DMS 273 treated with DMSO at 0.1 percent for 48 hours (cell line): Measurements from ENCODE around the gene MLX.

Source experiments
- DNase-seq: peaks from one replicate; lab custom pipeline; 2025; lab: John Stamatoyannopoulos, UW

MLX gene, protein sequence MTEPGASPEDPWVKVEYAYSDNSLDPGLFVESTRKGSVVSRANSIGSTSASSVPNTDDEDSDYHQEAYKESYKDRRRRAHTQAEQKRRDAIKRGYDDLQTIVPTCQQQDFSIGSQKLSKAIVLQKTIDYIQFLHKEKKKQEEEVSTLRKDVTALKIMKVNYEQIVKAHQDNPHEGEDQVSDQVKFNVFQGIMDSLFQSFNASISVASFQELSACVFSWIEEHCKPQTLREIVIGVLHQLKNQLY

DNA sequence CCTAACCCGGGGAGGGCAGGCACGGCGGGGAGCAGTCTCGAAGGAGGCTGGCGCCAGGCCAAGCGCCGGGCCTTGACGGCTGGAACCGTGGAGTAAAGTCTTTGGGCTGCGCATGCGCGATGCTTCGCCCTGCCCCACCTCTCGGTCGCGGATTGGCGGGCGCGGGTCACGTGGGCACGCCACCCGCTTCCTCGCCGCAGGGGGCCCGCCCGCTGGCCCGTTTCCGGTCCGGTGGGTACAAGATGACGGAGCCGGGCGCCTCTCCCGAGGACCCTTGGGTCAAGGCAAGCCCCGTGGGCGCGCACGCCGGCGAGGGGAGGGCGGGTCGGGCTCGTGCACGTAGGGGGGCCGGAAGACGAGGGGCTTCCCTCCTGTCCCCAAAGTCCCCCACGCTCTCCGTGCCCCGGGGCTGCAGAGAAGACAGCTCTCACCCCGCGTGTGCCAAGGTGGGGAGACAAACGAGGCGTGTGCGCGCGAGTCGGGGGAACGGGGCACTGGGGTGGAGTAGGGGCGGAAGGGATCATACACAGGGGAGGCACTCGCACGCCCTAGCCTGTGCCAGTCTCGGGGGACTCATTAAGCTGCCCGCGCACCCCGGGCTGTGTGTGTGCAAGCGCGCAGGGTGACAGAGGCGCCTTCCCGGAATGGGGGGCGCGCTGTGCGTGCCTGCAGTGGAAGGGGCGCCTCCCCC, at the start of gene MLX:
TSS of gene MLX (plus strand) at position 218 of the 691 bp plus-strand sequence. CDS start at position 243, 25 bp downstream.
- DNase-seq: peak; percentile 67

DNA sequence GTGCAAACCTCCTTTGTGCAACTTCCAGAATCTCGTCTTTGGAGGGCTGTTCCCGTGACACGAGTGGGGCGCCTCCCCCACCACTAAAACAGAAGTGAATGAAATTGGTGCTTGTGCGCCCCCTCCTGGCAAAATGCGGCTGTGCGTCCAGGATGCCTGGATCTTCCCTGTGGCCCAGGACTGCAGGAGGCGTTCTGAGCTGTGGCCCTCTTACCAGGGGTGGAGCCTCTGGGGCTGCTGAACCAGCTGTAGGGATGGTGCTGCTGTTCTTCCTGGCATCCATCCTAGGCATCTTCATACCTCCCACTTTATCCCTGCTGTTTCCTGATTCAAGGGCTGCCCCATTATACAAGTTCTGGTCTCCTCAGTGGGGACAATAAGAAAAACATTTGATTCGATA, 49.4 kb upstream of the MLX start:
- peak; percentile 77 for DNase-seq

DNA sequence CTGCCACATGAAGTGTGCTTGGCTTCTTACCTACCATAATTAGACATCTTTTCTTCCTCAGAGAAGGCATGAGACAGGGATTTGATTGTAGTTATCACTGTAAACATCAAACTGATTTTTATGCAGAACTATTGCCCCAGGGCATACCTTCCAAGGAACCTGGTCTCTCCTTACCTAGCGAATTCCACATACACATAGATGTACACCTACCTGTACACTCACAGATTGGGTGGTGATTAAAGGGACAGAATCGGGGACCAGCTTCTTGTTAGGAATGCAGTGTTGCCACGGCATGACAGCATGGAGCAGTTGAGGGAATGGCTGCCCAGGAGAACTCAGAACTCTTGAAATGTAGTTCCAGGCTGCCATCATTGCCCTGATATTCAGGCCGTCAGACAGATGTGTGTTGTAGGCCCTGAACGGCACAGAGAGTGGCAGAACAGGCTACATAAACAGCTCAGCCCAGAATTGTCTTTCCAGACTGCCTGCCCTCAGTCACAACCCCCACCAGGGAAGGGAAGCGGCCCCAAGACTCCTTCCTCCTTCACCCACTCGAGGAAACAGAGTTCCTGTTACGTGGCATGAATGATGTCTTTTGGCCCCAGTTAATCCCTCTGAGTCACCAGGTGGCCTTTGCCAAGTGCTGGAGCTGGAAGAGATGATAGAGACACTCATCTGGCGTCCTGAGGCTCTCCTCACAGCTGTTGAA, 48.7 kb upstream of the MLX start:
- DNase-seq: peak; percentile 43

DNA sequence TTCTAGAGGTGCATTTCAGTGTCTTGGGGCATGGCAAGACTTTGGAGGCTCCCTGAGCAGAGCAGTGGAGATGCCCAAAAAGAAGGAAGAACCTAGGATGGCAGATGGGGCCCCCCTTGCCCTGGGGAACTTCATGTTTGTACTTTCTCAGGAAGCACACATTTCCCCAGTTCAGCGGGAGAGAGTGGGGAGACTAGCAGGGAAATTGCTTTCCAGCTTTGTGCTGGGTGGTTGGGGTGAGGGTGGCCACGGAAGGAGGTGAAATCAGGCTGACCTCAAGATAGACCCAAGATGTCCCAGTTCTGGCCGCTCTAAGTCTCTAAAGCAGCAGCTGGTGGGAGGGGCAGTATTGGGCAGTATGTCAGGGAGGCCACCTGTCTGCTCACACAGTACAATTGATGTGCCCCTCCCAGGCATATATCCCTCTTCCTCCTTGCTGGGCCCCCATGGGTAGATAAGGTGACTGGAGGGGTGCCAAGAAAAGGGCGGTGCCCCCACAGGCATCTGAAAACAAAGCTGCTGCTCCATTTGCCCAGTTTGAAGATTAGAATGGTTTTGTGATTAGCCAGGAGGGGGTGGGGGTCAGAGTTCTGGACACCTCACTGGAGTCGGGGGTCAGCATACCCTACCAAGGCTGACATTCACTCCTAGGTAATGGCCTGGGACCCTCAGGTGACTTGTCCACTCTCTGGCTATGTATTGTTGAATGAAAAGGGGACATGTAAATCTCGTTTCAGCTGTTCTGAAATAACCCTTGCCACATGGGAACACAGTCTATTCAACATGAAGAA, 48.0 kb upstream of the MLX start:
- peak; percentile 81 for DNase-seq

DNA sequence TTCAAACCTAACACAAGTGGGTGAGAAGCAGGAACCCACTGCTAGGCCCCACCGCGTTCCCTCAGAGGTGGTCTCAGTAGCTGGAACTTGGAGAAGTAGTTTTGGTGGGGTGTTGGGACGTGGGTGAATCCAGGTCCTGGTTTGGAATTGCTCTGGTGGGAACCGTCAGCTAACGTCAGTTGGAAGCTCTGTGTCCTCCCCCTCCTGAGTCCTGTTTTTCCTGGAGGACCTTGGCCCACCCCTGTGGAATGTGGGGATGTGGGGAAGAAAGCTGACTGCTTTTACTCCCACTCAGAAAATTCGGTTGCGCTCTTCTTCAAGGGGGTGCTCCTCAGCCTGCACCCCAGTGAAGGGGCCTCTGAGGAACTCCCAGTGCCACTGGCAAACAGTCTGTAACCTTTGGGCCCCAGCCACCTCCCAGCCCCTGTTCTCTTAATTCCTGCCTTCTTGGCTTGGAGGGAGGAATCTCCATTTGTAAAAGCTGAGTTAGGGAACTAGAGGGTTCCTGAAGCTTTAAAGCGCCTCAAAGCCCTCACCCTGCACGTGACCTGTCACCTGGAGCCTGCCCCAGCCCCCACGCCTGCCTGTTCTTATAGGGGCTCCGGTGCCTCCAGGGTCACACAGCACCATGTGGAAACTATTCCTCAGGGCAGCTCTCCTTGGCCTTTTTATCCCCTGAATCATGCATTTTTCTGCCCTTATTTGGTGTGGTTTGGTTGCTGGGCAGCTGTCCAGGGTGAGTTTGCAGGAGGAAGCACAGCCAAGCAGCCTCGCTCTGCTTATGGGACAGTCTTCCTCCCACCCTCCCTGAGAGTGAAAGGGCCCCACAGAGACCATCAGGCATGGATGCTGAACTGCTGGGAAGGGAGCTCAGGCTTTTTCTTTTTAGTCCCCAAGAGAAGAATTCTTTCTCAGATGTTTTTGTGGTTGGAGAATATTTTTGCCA, 47.1 kb upstream of the MLX start:
- DNase-seq: peak; percentile 34

DNA sequence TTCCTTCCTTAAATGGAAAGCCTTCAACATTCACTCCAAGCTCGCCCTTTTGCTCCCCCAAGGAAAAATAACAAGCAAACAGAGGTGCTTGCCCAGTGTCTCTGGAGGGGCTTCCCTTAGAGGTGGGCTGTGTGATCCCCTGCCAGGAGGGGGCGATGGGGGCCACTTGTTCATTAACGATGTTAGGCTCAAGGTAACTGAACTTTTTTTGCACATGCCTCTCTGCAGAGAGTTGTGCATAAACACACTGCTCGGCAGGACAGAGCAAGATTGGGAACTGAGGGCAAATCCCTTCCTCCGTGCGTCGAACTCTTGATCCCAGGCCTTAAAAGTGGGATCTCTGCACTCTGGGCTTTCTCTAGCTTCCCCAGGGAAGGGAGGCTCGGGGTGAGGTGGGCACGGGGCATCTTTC, 46.4 kb upstream of the MLX start:
- DNase-seq: no peak

DNA sequence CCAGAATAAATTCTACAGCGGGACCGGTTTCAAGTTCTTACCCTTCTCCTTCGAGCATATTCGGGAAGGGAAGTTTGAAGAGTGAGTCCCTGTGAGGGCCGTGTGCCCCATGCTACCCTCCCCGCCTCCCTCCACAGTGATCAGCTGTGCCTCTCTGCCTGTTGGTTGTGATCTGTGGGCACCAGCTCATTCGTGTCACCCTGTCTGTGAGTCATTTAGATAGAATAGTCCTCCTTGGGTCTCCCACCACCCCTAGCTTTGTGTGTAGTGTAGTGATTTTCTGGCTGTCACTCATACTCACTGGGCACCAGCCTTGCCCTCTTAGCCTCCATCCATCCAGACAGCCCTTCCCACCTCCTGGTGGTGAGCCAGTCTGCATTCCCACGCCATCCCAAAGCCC, 45.9 kb upstream of the MLX start:
- DNase-seq: no peak

DNA sequence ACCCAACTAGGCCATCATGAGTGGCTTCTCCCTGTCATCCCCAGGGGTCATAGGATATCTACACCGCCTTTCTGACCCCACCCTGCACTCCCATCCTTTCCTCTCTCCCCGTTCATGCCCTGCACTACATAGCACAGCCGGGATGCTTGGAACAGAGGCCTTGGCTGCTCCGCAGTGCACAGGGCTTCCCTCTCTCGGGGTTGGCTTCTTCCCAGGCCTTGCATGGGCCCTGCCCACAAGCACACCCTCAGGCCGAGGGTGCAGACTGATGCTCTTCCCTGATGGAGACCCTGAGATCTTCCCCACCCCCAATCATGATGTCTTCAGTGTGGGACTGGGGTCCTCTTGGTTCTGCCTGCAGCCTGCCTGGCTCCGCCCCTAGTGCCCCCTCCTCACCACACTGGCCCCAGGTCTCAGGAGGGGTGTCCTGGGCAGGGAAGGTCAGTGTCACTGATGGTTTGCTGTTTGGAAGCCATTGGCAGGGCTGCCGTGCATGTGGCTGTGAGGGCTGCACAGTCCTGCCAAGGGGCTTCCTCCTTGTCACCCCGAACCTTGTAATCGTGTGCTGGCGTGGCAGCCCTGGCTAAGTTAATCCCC, 45.1 kb upstream of the MLX start:
- DNase-seq: no peak

DNA sequence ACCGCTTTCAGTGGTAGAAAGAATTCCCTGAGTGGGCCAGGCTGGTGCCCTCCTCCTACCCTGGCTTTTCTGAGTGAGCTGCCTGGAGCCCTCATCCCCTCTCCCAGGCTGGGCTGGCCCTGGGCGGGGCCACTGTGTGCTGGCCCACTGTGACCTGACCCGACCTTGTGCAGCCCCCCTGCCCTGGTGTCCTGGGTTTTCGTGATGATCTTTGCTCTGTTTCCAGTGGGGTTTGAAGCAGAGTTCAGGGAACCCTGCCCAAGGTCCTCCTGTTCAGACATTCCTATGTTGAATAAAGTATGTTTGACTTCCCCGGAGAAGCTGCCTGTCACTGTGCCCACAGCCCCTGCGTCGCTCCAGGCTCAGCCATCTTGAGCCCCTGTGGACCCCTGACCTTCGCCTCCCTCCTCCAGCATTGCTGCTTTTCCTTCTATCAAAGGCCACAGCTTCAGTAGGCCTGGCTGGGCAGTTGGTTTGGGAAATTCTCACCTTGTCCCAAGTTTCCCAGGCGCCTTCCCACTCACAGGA, 44.6 kb upstream of the MLX start:
- DNase-seq: no peak

DNA sequence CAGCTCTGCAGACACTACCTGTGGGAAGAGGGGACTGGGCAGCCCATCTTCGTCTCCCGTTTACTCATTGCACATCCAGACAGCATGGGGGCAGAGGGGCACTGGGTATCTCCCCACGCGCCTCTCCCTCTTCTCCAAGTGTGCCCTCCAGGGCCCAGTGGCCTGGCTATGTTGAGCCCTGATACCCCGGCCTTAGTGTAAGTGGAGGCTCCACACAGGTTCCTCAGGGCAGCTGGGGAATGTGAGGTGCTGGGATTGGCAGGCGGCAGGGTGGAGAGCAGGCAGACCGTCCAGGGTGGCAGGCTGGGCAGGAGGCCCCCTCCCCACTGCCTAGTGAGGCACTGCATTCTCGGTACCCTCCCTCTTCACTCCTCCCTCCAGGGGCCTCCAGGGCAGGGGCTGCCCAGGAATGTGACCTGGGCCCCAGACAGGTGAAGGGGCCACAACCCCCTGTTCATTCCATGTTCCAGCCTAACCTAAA, 44.1 kb upstream of the MLX start:
- DNase-seq: no peak

DNA sequence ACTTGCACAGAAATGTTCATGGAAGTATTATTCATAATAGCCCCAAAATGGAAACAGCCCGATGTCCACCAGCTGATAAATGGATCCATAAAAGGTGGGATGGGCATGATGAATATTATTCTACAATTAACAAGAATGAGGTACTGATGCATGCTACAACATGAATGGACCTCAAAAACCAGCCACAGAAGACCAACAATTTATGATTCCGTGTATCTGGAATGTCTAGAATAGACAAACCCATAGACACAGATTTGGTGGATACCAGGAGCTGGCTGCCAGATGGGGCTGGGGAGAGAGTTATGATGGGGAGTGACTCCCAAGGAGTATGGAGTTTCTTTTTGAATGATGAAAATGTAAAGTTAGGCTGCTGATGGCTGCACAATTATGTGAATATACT, 41.7 kb upstream of the MLX start:
- DNase-seq: no peak

DNA sequence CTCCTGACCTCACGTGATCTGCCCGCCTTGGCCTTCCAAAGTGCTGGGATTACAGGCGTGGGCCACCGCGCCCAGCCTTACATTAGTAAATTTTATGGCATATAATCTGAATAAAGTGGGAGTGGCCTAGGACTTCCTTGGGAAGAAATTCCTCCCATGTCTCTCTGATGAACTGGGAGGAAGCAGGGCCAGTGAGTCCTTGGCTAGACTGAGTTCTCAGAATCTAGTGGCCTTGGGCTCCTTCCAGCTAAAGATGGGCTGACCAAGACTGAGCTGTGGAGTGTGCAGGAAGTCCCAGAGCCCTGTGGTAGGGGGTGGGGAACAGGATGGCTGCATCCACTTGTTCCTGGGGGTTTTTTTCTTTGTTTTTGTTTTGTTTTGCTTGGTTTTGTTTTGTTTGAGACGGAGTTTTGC, 40.9 kb upstream of the MLX start:
- DNase-seq: no peak

DNA sequence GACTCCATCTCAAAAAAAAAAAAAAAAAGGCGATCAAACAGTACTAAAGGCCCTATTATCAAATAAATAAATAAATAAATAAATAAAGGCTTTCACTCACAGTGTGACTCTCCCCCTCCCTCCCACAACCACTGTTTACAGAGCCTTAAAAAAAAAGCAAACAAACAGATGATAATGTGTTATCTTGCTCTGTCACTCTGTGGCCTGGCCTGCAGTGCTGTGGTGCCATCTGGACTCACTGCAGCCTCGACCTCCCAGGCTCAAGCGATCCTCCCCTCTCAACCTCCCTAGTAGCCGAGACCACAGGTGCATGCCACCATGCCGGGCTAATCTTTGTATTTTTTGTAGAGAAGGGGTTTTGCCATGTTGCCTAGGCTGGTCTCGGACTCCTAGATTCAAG, 39.0 kb upstream of the MLX start:
- no peak for DNase-seq

DNA sequence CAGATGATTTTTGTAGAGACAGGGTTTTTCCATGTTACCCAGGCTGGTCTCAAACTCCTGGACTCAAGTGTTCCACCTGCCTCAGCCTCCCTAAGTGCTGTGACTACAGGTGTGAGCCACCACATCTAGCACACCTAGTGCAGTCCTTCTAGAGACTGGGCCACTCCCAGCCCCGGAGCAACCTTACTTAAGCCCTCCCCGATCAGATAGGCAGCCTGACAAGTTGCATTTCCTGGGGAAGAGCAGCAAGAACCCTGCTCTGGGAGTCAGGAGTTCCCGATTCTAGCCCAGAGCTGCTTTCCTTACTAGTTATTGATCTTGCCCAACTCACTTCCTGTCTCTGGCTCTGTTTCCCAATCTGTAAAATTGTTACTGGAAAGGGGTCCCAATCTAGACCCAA, 37.8 kb upstream of the MLX start:
- no peak for DNase-seq

DNA sequence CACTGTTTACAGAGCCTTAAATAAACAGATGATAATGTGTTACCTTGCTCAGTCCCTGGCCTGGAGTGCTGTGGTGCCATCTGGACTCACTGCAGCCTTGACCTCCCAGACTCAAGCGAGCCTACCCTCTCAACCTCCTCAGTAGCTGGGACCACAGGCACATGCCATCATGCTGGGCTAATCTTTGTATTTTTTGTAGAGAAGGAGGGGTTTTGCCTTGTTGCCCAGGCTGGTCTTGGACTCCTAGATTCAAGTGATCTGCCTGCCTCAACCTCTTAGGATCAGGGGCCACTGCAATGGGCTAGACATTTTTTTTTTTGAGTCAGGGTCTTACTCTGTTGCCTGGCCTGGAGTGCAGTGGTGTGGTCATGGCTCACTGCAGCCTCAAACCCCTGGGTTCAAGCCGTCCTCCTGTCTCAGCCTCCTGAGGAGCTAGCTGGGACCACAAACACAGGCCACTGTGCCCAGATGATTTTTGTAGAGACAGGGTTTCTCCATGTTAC, 35.9 kb upstream of the MLX start:
- no peak for DNase-seq

DNA sequence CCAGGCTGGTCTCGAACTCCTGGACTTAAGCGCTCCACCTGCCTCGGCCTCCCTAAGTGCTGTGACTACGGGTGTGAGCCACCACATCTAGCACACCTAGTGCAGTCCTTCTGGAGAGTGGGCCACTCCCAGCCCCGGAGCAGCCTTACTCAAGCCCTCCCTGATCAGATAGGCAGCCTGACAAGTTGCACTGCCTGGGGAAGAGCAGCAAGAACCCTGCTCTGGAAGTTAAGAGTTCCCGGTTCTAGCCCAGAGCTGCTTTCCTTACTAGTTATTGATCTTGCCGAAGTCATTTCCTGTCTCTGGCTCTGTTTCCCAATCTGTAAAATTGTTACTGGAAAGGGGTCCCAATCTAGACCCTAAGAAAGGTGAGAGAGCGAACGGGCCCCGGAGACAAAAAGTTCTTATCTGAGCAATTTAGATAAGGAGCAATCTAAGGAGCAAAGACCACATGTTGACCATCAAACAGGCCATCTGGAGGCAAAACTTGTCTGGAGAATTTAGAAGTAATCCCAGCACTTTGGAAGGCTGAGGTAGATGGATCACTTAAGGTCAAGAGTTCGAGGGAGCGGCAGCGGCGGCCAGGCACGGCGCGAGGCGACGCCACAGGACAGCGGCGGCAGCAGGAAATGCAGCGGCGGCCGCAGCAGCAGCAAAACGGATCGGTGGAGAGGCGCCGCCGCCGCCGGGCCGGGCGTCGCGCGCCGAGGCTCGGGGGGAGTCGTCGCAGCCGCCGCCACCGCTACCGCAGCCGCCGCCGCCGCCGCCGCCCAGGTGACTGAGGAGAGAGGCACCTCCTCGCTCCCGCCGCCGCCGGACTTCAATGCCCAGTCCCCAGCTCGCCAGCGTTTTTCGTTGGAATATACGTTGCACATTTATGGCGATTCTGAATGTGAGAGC, 35.2 kb upstream of the MLX start:
- DNase-seq: no peak

DNA sequence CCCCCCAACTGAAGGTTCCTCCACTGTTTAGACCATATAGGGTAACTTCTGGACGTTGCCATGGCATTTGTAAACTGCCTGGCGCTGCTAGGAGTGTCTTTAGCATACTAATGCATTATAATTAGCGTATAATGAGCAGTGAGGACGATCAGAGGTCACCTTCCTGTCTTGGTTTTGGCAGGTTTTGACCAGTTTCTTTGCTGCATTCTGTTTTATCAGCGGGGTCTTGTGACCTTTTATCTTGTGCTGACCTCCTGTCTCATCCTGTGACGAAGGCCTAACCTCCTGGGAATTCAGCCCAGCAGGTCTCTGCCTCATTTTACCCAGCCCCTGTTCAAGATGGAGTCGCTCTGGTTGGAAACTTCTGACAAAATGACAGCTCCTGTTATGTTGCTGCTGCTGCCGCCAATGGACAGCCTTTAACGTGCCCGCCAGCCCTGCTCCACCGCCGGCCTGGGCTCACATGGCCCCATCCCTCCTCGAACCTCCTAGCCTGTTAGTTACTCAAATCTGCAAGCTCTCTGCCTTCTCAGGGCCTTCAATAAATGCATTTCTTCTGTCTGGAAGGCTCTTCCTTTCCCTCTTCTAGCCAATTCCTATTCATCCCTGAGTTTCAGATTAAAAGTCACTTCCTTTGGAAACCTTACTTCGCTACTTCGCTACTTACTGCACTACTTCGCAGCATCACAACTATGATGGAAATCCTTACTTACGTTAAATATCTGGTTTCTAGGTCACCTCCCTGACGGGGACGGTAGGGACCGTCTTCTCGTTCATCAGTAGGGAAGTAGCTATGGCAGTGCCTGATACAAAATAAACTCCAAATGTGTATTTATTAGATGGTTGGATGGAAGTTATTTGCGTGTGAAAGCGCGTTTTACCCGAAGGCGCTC, 31.5 kb upstream of the MLX start:
- no peak for DNase-seq

DNA sequence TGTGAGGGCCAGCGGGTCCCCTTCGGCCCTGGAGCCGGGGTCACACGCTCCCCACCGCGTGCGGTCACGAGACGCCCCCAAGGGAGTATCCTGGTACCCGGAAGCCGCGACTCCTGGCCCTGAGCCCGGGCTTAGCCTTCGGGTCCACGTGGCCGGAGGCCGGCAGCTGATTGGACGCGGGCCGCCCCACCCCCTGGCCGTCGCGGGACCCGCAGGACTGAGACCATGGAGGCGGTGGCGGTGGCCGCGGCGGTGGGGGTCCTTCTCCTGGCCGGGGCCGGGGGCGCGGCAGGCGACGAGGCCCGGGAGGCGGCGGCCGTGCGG, 30.9 kb upstream of the MLX start, which contains the start of gene NAGLU:
TSS of gene NAGLU (plus strand) at position 194 of the 324 bp plus-strand sequence. CDS start at position 226, 32 bp downstream.
- DNase-seq: peak; percentile 24
